A673 (cell line): ENCODE data around the gene NGLY1. TPM values are rescaled to one million over a fixed set of nuclear protein-coding genes. Genes with fewer than 3 reads are reported as not detected.

Experiments used
- BruUV-seq: library from RNA; stranded (reverse); fragments of 400-500 nt; replicated peaks from 2 replicates; lab custom pipeline; 2021; lab: Mats Ljungman, UMichigan
- CTCF ChIA-PET: fragments of 300-600 bp; sonication (Branson Sonifier 250); formaldehyde crosslinking; loops from one replicate; lab custom pipeline; 2022; ENCODE audit warnings: antibody characterized with exemption; lab: Charles Lee
- POLR2A ChIA-PET: fragments of 300-600 bp; sonication (Branson Sonifier 250); formaldehyde crosslinking; loops from one replicate; lab custom pipeline; 2022; ENCODE audit warnings: antibody characterized with exemption; ENCODE audit not compliant: low non-redundant PET; lab: Charles Lee
- DNase-seq: peaks from one replicate; pipeline ENCODE4 v3.0.0-alpha.2; 2015; ENCODE audit warnings: low spot score
- H3K27ac ChIP-seq: fragments of 200-600 bp; sonication (generic); 2 replicates; pipeline ENCODE4 v1.5.1; 2016; ENCODE audit warnings: mixed run types, low read depth, mild to moderate bottlenecking, mixed read lengths, antibody characterized with exemption, low read length; ENCODE audit not compliant: poor library complexity, severe bottlenecking
- H3K27me3 ChIP-seq: fragments of 200-600 bp; sonication (generic); replicated peaks from 2 replicates; pipeline ENCODE4 v1.6.1; 2017; ENCODE audit warnings: mixed run types, low read depth, mild to moderate bottlenecking, mixed read lengths, antibody characterized with exemption, low read length; ENCODE audit not compliant: insufficient read depth, poor library complexity
- H3K36me3 ChIP-seq: fragments of 200-600 bp; sonication (generic); 2 replicates; pipeline ENCODE4 v1.6.1; 2016; ENCODE audit warnings: mixed run types, mild to moderate bottlenecking, mixed read lengths, antibody characterized with exemption, low read length; ENCODE audit not compliant: insufficient read depth, poor library complexity, severe bottlenecking
- H3K4me1 ChIP-seq: fragments of 200-600 bp; sonication (generic); 2 replicates; pipeline ENCODE4 v1.6.1; 2017; ENCODE audit warnings: mixed run types, mild to moderate bottlenecking, mixed read lengths, antibody characterized with exemption, low read length; ENCODE audit not compliant: insufficient read depth, poor library complexity, severe bottlenecking
- H3K4me3 ChIP-seq: fragments of 200-600 bp; sonication (generic); 2 replicates; pipeline ENCODE4 v1.5.1; 2016; ENCODE audit warnings: low read depth, mixed run types, mild to moderate bottlenecking, mixed read lengths, low read length; ENCODE audit not compliant: poor library complexity, severe bottlenecking
- H3K9me3 ChIP-seq: fragments of 200-600 bp; sonication (generic); 2 replicates; pipeline ENCODE4 v1.6.1; 2016; ENCODE audit warnings: mixed run types, low read depth, mild to moderate bottlenecking, mixed read lengths, antibody characterized with exemption, low read length; ENCODE audit not compliant: poor library complexity, severe bottlenecking
- EZH2 ChIP-seq: fragments of 200-600 bp; sonication (generic); IDR thresholded peaks from 2 replicates; pipeline ENCODE4 v1.6.1; 2017; ENCODE audit warnings: borderline replicate concordance, low read depth, mild to moderate bottlenecking, mixed read lengths, antibody characterized with exemption, low read length; ENCODE audit not compliant: poor library complexity, severe bottlenecking
- intact Hi-C: fragments of 100-400 bp; cut with micrococcal nuclease; formaldehyde crosslinking; loops from one replicate; pipeline ENCODE4 v1.10.0; 2022; ENCODE audit not compliant: unreplicated experiment
- total RNA-seq: library from RNA; stranded (reverse); gene quantifications from 2 replicates; pipeline ENCODE4 v1.2.3, GENCODE V29; 2021
- TF ChIP-seq, protein P1 (sequence below): fragments of 300-800, 200-600 bp; sonication (generic); conservative IDR thresholded peaks from 2 replicates; pipeline ENCODE4 v1.5.1; 2017; ENCODE audit warnings: low read depth, mild to moderate bottlenecking, antibody characterized with exemption, low read length, moderate library complexity, mixed read lengths

The NGLY1 gene
- total RNA-seq, 1 experiment from 2014 or later, result 30.4 TPM

DNA sequence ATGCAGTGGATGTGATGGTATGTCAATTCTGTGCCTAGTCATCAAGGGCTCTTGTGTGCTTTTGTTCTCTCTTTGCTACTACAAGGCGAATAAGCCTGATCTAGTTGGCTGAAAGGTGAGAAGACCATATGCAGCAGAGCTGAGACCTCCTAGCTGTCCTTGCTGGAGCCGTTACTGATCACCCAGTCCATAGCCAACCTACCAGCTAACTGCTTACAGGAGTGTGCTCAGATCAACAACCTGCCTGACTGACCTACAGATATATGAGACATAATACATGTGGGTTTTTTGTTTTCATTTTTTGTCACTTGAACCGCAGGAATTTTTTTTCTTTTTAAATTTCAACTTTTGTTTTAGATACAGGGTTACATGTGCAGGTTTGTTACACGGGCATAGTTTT lies 29.4 kb upstream of the NGLY1 start:
- intact Hi-C loops, result no loop called here
- Histone ChIP-seq H3K36me3 (no peaks in the 10 kb centered on the region), H3K9me3 (no peaks in the 10 kb centered on the region), H3K27ac (no peak overlapping the region), H3K27me3 (peaks cover 31% of the 10 kb centered on the region), H3K4me1 (no peaks in the 10 kb centered on the region), H3K4me3 (no peak overlapping the region)
- TF ChIP-seq, protein P1, sequence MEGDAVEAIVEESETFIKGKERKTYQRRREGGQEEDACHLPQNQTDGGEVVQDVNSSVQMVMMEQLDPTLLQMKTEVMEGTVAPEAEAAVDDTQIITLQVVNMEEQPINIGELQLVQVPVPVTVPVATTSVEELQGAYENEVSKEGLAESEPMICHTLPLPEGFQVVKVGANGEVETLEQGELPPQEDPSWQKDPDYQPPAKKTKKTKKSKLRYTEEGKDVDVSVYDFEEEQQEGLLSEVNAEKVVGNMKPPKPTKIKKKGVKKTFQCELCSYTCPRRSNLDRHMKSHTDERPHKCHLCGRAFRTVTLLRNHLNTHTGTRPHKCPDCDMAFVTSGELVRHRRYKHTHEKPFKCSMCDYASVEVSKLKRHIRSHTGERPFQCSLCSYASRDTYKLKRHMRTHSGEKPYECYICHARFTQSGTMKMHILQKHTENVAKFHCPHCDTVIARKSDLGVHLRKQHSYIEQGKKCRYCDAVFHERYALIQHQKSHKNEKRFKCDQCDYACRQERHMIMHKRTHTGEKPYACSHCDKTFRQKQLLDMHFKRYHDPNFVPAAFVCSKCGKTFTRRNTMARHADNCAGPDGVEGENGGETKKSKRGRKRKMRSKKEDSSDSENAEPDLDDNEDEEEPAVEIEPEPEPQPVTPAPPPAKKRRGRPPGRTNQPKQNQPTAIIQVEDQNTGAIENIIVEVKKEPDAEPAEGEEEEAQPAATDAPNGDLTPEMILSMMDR, result no peak
- no peak for TF ChIP-seq EZH2
- ChIA-PET POLR2A (no interaction called here), CTCF (no interaction called here)
- BruUV-seq, result no TSS peak
- DNase-seq, result no peak

DNA sequence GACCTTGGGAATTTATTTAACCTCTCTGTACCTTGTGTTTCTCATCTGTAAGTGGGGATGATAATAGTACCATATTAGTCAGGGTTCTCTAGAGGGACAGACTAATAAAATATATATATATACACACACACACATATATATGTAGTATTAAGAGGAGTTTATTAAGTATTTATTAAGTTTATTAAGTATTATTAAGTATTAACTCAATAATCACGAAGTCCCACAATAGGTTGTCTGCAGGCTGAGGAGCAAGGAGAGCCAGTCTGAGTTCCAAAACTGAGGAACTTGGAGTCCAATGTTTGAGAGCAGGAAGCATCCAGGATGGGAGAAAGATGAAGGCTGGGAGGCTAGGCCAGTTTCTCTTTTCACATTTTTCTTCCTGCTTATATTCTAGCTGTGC lies 21.4 kb upstream of the NGLY1 start:
- BruUV-seq, result no TSS peak
- Histone ChIP-seq H3K4me1 (no peaks in the 10 kb centered on the region), H3K27ac (no peak overlapping the region), H3K9me3 (no peaks in the 10 kb centered on the region), H3K4me3 (no peak overlapping the region), H3K27me3 (peaks cover 2% of the 10 kb centered on the region), H3K36me3 (no peaks in the 10 kb centered on the region)
- ChIA-PET POLR2A (no interaction called here), CTCF (no interaction called here)
- no peak for DNase-seq
- TF ChIP-seq, protein P1, result no peak
- no peak for TF ChIP-seq EZH2
- intact Hi-C loops, result no loop called here

DNA sequence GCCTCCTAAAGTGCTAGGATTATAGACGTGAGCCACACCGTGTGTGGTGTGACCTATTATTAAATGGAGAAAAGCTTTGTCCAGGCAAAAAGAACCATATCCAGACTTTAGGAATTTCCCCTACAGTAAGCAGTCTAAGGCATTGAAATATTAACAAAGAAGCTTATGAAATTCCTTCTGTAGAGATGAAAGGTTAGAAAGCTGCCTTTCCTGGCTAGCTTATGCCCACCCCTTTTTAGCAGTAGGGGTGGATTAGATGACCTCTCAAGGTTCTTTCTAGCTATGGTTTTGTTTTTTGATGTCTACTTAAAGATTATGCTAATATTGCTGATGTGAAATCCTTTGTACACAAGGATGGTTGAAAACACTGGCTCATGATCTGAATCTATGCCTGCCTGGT lies 20.6 kb upstream of the NGLY1 start:
- intact Hi-C loops, result no loop called here
- CTCF ChIA-PET, result no interaction called here

DNA sequence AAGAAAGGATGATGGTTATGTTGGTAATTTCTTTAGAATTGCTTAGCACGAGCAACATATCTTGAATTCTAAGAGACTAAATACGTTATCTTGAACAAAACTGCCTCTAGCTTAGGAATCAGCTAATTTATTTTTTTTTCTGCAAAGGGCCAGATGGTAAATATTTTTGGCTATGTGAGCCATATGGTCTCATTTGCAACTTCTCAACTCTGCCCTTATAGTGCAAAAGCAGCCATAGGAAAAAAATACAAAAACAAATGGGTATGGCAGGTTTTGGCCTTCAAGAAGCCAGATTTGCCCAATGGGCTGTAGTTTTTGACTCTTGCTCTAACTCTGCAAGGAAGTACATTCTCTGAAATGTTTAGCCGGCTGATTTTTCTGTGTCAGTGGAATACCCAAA lies 18.5 kb upstream of the NGLY1 start:
- intact Hi-C loops, result no loop called here
- Histone ChIP-seq H3K36me3 (no peaks in the 10 kb centered on the region), H3K27me3 (no peaks in the 10 kb centered on the region), H3K27ac (no peak overlapping the region), H3K4me1 (no peaks in the 10 kb centered on the region), H3K4me3 (no peak overlapping the region), H3K9me3 (no peaks in the 10 kb centered on the region)
- no TSS peak for BruUV-seq
- ChIA-PET POLR2A (no interaction called here), CTCF (no interaction called here)
- TF ChIP-seq EZH2, result no peak
- TF ChIP-seq, protein P1, result no peak
- no peak for DNase-seq

More for the DNA sequence above, 20.6 kb upstream of the NGLY1 start:
- no peaks in the 10 kb centered on the region for H3K9me3 ChIP-seq
- H3K4me3 ChIP-seq, result no peak overlapping the region
- H3K27me3 ChIP-seq, result no peaks in the 10 kb centered on the region
- BruUV-seq, result no TSS peak
- H3K4me1 ChIP-seq, result no peaks in the 10 kb centered on the region
- H3K36me3 ChIP-seq, result no peaks in the 10 kb centered on the region
- DNase-seq, result no peak
- POLR2A ChIA-PET, result no interaction called here
- H3K27ac ChIP-seq, result no peak overlapping the region
- TF ChIP-seq EZH2, result no peak
